Mesenchymal stem cell (in vitro differentiated cells and primary cell): ENCODE measurements around the gene DENND4B.
"Not testable (repeated sequence)": the region's sequence is repeated elsewhere in the genome, so short reads cannot be mapped to it uniquely, and the experiment has no call there.

Experiments
- DNase-seq: peaks from one replicate; pipeline ENCODE4 v3.0.0-alpha.2; 2013
- H2AFZ ChIP-seq: one replicate; pipeline ENCODE4 v1.6.1; 2013; ENCODE audit warnings: low read depth, mild to moderate bottlenecking, control low read depth, inconsistent platforms, low read length, moderate library complexity
- H2AK5ac ChIP-seq: 2 replicates; pipeline ENCODE4 v1.6.1; 2013; ENCODE audit warnings: low read length, moderate library complexity, mild to moderate bottlenecking, inconsistent platforms; ENCODE audit not compliant: severe bottlenecking
- H2BK120ac ChIP-seq: one replicate; pipeline ENCODE4 v1.6.1; 2013; ENCODE audit warnings: low read depth, mild to moderate bottlenecking, inconsistent platforms, low read length, moderate library complexity
- H2BK12ac ChIP-seq, 2 experiments: one replicate each; pipeline ENCODE4 v1.6.1; 2013; ENCODE audit warnings: inconsistent platforms in 2 of 2, low read length in 2 of 2, mild to moderate bottlenecking in 2 of 2, moderate library complexity in 2 of 2, control low read depth in 1 of 2
- H2BK15ac ChIP-seq: one replicate; pipeline ENCODE4 v1.6.1; 2013; ENCODE audit warnings: mild to moderate bottlenecking, low read depth, inconsistent platforms; ENCODE audit not compliant: poor library complexity, severe bottlenecking
- H2BK5ac ChIP-seq: 2 replicates; pipeline ENCODE4 v1.6.1; 2013; ENCODE audit warnings: low read depth, mild to moderate bottlenecking, low read length, control low read depth, inconsistent platforms; ENCODE audit not compliant: poor library complexity, severe bottlenecking
- H3K14ac ChIP-seq, 2 experiments: one replicate each; pipeline ENCODE4 v1.6.1; 2013; ENCODE audit warnings: inconsistent platforms in 2 of 2, low read length in 2 of 2, control low read depth in 1 of 2, mild to moderate bottlenecking in 1 of 2, moderate library complexity in 1 of 2
- H3K18ac ChIP-seq, 2 experiments: one replicate each; pipeline ENCODE4 v1.6.1; 2013; ENCODE audit warnings: inconsistent platforms in 2 of 2, low read length in 2 of 2, control low read depth in 1 of 2, low read depth in 1 of 2, mild to moderate bottlenecking in 1 of 2
- H3K23ac ChIP-seq, 2 experiments: one replicate each; pipeline ENCODE4 v1.6.1; 2013; ENCODE audit warnings: inconsistent platforms in 2 of 2, low read length in 2 of 2, mild to moderate bottlenecking in 2 of 2, moderate library complexity in 2 of 2, control low read depth in 1 of 2
- H3K27ac ChIP-seq: 2 replicates; pipeline ENCODE4 v1.5.1; 2013; ENCODE audit warnings: mild to moderate bottlenecking, moderate library complexity, low read length, control low read depth, inconsistent platforms; ENCODE audit not compliant: poor library complexity, severe bottlenecking
- H3K27me3 ChIP-seq, 2 experiments: 2 replicates each; pipeline versions ENCODE4 v1.6.1 to v1.7.0; 2013; ENCODE audit warnings: low read length in 2 of 2, mild to moderate bottlenecking in 2 of 2, moderate library complexity in 2 of 2, control low read depth in 1 of 2, inconsistent platforms in 1 of 2; ENCODE audit not compliant: control insufficient read depth in 1 of 2, insufficient read depth in 1 of 2
- H3K36me3 ChIP-seq, 2 experiments: 2 replicates each; pipeline versions ENCODE4 v1.6.1 to v1.7.0; 2013; ENCODE audit warnings: low read length in 2 of 2, control low read depth in 1 of 2, inconsistent platforms in 1 of 2, low read depth in 1 of 2, mild to moderate bottlenecking in 1 of 2; ENCODE audit not compliant: insufficient read depth in 2 of 2, control insufficient read depth in 1 of 2
- H3K4ac ChIP-seq, 2 experiments: one replicate each; pipeline ENCODE4 v1.6.1; 2013; ENCODE audit warnings: inconsistent platforms in 2 of 2, low read length in 2 of 2, mild to moderate bottlenecking in 2 of 2, moderate library complexity in 2 of 2, control low read depth in 1 of 2, low read depth in 1 of 2
- H3K4me1 ChIP-seq: 2 replicates; pipeline ENCODE4 v1.6.1; 2013; ENCODE audit warnings: low read depth, low read length, control low read depth; ENCODE audit not compliant: control insufficient read depth, insufficient read depth
- H3K4me2 ChIP-seq: 2 replicates; pipeline ENCODE4 v1.6.1; 2013; ENCODE audit warnings: low read length, mild to moderate bottlenecking, inconsistent platforms; ENCODE audit not compliant: poor library complexity, severe bottlenecking
- H3K4me3 ChIP-seq, 2 experiments: 2 replicates each; pipeline versions ENCODE4 v1.5.1 to v1.7.0; 2013; ENCODE audit warnings: low read length in 2 of 2, mild to moderate bottlenecking in 2 of 2, control low read depth in 1 of 2, low read depth in 1 of 2; ENCODE audit not compliant: insufficient read depth in 1 of 2
- H3K79me1 ChIP-seq: replicated peaks from 2 replicates; pipeline ENCODE4 v1.6.1; 2013; ENCODE audit warnings: mild to moderate bottlenecking, control low read depth, low read length, inconsistent platforms; ENCODE audit not compliant: poor library complexity, severe bottlenecking
- H3K9ac ChIP-seq: 2 replicates; pipeline ENCODE4 v1.7.0; 2013; ENCODE audit warnings: mild to moderate bottlenecking, low read length, moderate library complexity
- H3K9me3 ChIP-seq: 2 replicates; pipeline ENCODE4 v1.7.0; 2013; ENCODE audit warnings: mild to moderate bottlenecking, low read length; ENCODE audit not compliant: control insufficient read depth
- H4K8ac ChIP-seq: one replicate; pipeline ENCODE4 v1.6.1; 2013; ENCODE audit warnings: inconsistent platforms, mild to moderate bottlenecking, low read length, moderate library complexity
- H4K91ac ChIP-seq: one replicate; pipeline ENCODE4 v1.6.1; 2013; ENCODE audit warnings: mild to moderate bottlenecking, low read length, inconsistent platforms
- WGBS: methylation state at CpG from one replicate; pipeline ENCODE4 v1.1.7; 2013; ENCODE audit warnings: mixed read lengths; 5-methylcytosine and 5-hydroxymethylcytosine counted together

The DENND4B gene

DNA sequence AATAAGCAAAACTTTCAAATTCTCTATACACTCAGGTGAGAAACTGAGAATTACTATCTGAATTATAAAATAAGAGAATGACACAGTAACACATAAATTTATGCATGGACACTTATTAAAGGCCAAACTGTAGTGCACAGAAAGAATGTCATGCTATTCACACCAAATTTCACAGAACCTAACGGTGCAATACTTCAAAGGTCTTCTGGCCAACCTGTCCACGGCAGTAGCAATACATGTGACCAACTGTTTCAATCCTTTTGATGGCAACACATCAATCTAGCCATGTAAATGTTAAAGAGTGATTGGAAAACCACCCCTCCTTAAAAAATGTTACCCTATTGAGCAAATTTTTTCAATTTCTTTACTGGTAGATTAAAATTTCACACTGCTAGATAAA is 34.2 kb downstream of the DENND4B start:
- H3K79me1 ChIP-seq, result peaks cover 4% of the 10 kb centered on the region
- no peak overlapping the region for H2AFZ ChIP-seq
- H3K36me3 ChIP-seq, result peaks cover 4 to 5% of the 10 kb centered on the region in 2 experiments
- H3K14ac ChIP-seq, result no peak overlapping the region
- WGBS, result 89% methylated on average over 2 of the region's 2 CpGs
- H3K27ac ChIP-seq, result no peak overlapping the region
- no peak overlapping the region for H2BK12ac ChIP-seq
- no peak overlapping the region for H2BK120ac ChIP-seq
- H3K4me3 ChIP-seq, result no peak overlapping the region
- H3K4ac ChIP-seq, result no peak overlapping the region
- no peaks in the 10 kb centered on the region for H3K4me1 ChIP-seq
- no peak overlapping the region for H2BK5ac ChIP-seq
- H3K27me3 ChIP-seq, result no peaks in the 10 kb centered on the region
- no peak overlapping the region for H2BK15ac ChIP-seq
- H3K9ac ChIP-seq, result no peak overlapping the region
- no peaks in the 10 kb centered on the region for H3K9me3 ChIP-seq
- no peak overlapping the region for H4K8ac ChIP-seq
- no peak for DNase-seq
- no peak overlapping the region for H3K4me2 ChIP-seq
- no peak overlapping the region for H3K18ac ChIP-seq
- H3K23ac ChIP-seq, result no peak overlapping the region
- no peak overlapping the region for H2AK5ac ChIP-seq
- H4K91ac ChIP-seq, result no peak overlapping the region

DNA sequence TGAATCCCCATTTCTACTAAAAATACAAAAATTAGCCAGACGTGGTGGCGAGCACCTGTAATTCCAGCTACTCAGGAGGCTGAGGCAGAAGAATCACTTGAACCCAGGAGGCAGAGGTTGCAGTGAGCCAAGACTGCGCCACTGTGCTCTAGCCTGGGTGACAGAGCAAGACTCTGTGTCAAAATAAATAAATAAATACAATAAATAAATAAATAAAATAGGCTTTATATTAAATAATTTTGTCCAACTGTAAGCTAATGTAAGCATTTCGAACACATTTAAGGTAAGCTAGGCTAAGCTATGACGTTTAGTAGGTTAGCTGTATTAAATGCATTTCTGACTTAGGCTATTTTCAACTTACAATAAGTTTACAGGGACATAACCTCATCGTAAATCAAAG is 36.0 kb downstream of the DENND4B start:
- H3K4me2 ChIP-seq, H3K4ac ChIP-seq, H2AFZ ChIP-seq, H3K14ac ChIP-seq, H3K79me1 ChIP-seq, H3K4me3 ChIP-seq, H3K4me1 ChIP-seq, H2BK5ac ChIP-seq, H3K23ac ChIP-seq, H2AK5ac ChIP-seq, H3K9ac ChIP-seq, H3K27ac ChIP-seq, H2BK120ac ChIP-seq, H4K8ac ChIP-seq, H2BK15ac ChIP-seq, H3K9me3 ChIP-seq, H3K27me3 ChIP-seq, DNase-seq, H4K91ac ChIP-seq, H2BK12ac ChIP-seq, H3K18ac ChIP-seq: not testable (repeated sequence)
- peaks cover 4 to 12% of the 10 kb centered on the region in 2 experiments for H3K36me3 ChIP-seq
- 100% methylated on average over 2 of the region's 6 CpGs for WGBS

DNA sequence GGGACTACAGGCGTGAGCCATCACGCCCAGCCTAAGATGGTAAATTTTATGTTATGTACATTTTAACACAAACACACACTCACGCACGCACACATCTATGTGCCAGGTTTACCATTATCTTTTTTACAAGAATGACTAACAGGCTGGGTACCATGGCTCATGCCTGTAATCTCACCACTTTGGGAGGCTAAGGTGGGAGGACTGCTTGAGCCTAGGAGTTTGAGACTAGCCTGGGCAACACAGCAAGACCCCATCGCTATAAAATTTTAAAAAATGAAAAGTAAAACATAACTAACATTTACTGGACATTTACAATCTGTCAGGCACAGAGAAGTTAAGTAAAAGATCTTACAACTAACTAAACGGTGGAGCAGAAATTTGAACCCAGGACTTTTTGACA is 38.4 kb downstream of the DENND4B start:
- H3K14ac ChIP-seq, result no peak overlapping the region
- no peak overlapping the region for H2BK120ac ChIP-seq
- H3K4me1 ChIP-seq, result peaks cover 8% of the 10 kb centered on the region
- no peaks in the 10 kb centered on the region for H3K9me3 ChIP-seq
- no peak overlapping the region for H2BK15ac ChIP-seq
- H2AFZ ChIP-seq, result no peak overlapping the region
- no peak overlapping the region for H2BK12ac ChIP-seq
- peaks cover 1% of the 10 kb centered on the region for H3K79me1 ChIP-seq
- H3K27me3 ChIP-seq, result no peaks in the 10 kb centered on the region
- H2AK5ac ChIP-seq, result no peak overlapping the region
- H2BK5ac ChIP-seq, result no peak overlapping the region
- H3K4me3 ChIP-seq, result no peak overlapping the region
- H4K8ac ChIP-seq, result no peak overlapping the region
- no peak overlapping the region for H4K91ac ChIP-seq
- H3K27ac ChIP-seq, result no peak overlapping the region
- H3K4ac ChIP-seq, result no peak overlapping the region
- no peak for DNase-seq
- no peak overlapping the region for H3K4me2 ChIP-seq
- 100% methylated on average over 1 of the region's 6 CpGs for WGBS
- H3K9ac ChIP-seq, result no peak overlapping the region
- no peak overlapping the region for H3K23ac ChIP-seq
- no peak overlapping the region for H3K18ac ChIP-seq
- peaks cover 2 to 12% of the 10 kb centered on the region in 2 experiments for H3K36me3 ChIP-seq

DNA sequence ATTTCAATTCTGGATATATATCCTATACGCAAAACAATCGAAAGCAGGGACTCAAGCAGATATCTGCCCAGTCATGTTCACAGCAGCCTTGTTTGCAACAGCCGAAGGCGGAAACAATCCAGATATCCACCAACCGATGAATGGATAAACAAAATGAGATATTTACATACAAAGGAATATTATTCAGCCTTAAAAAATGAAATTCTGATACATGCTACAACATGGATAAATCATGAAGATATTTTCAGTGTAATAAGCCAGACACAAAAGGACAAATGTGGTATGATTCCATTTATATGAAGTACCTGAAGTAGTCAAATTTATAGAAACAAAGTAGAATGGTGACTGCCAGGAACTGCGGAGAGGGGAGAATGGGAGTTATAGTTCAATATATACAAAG is 39.4 kb downstream of the DENND4B start:
- Histone ChIP-seq H3K27ac (no peak overlapping the region), H3K4me1 (peaks cover 8% of the 10 kb centered on the region), H3K4me3 (no peak overlapping the region), H3K36me3 (peaks cover 6 to 12% of the 10 kb centered on the region in 2 experiments), H2BK15ac (no peak overlapping the region), H2AK5ac (no peak overlapping the region), H2BK120ac (no peak overlapping the region), H3K4ac (no peak overlapping the region), H4K91ac (no peak overlapping the region), H3K79me1 (peaks cover 1% of the 10 kb centered on the region), H3K14ac (no peak overlapping the region), H3K18ac (no peak overlapping the region), H4K8ac (no peak overlapping the region), H2AFZ (no peak overlapping the region), H2BK12ac (no peak overlapping the region), H3K9ac (no peak overlapping the region), H2BK5ac (no peak overlapping the region), H3K9me3 (no peaks in the 10 kb centered on the region), H3K27me3 (no peaks in the 10 kb centered on the region), H3K23ac (no peak overlapping the region), H3K4me2 (no peak overlapping the region)
- DNase-seq, result no peak
- WGBS, result 100% methylated on average over 3 of the region's 6 CpGs
